Frontal cortex (tissue), 4 donors: ENCODE data around the gene MT1G. TPM values are rescaled to one million over a fixed set of nuclear protein-coding genes. Genes with fewer than 3 reads are reported as not detected.
"Not testable (repeated sequence)": the region's sequence is repeated elsewhere in the genome, so short reads cannot be mapped to it uniquely, and the experiment has no call there.

Experiments
- DNase-seq, 2 donors: peaks; one replicate each; pipeline ENCODE4 v3.0.0; 2012; ENCODE audit warnings: low spot score in 2 of 2
- FAIRE-seq: peaks from 2 replicates; lab custom pipeline; 2012; peaks lifted over from hg19 to GRCh38; lab: Jason Lieb, UNC
- total RNA-seq: library from RNA; depleted of rRNA; stranded (reverse); fragments of >200 nt; gene quantifications from one replicate; pipeline ENCODE4 v1.2.3, GENCODE V29; 2014
- donor health status: control.
- donor health status: control.
- donor health status: control.

The MT1G gene
- total RNA-seq, 1 donor from 2014 or later: not detected

GRCh38 chr16:56686758-56687157, 18.9 kb upstream of the MT1G start:
- FAIRE-seq (no peak), DNase-seq (no peak)

GRCh38 chr16:56684926-56685590, 17.2 kb upstream of the MT1G start:
- no peak for DNase-seq
- no peak for FAIRE-seq

- no peak for FAIRE-seq
- no peak for DNase-seq
These were observed 16.5 kb upstream of the MT1G start for GRCh38 chr16:56684256-56684925.

- no peak for FAIRE-seq
- DNase-seq: no peak
These were observed 15.7 kb upstream of the MT1G start for GRCh38 chr16:56683424-56684172.

- DNase-seq (no peak), FAIRE-seq (no peak)
These were observed 15.0 kb upstream of the MT1G start for GRCh38 chr16:56682703-56683397.

- FAIRE-seq: no peak
These were observed 14.3 kb upstream of the MT1G start, which contains the start of gene MT1X for GRCh38 chr16:56681939-56682702. TSS of gene MT1X (plus strand) at chr16:56682470. CDS start at chr16:56682541, 71 bp downstream.

GRCh38 chr16:56679818-56680217, 12.0 kb upstream of the MT1G start:
- no peak for DNase-seq
- no peak for FAIRE-seq

More at GRCh38 chr16:56681939-56682702, 14.3 kb upstream of the MT1G start, which contains the start of gene MT1X:
- peak; percentile 74 to 87 for DNase-seq

- FAIRE-seq (no peak), DNase-seq (no peak)
These were observed 11.3 kb upstream of the MT1G start for GRCh38 chr16:56679078-56679730.

- no peak for FAIRE-seq
These were observed 9.6 kb upstream of the MT1G start for GRCh38 chr16:56677474-56677873.

DNA sequence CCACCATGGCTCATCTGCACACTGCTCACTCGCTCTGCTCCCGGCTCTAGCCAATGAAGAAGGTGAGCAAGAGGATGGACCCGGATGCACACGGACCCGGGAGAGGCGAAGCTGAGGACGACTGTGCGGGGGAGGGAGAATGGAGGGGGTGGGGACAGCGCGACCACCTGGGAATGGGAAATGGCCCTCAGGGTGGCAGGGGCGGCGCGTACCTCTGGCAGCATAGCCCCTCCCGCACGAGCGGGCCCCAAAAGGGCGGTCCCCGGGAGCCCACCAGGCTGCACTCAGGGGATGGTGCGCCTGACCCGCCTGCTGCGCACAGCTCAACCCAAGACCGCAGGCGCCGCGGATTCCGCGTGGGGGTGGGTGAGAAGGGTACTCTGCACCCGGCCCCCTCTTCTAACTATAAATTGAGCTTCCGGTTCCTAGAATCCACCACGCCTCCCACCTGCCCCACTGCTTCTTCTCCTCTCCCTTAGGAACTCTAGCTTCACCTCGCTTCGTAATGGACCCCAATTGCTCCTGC, 7.9 kb upstream of the MT1G start:
- DNase-seq (no peak), FAIRE-seq (no peak)

More at GRCh38 chr16:56677474-56677873, 9.6 kb upstream of the MT1G start:
- no peak for DNase-seq

- DNase-seq, FAIRE-seq: not testable (repeated sequence)
These were observed 6.7 kb upstream of the MT1G start for GRCh38 chr16:56674570-56674969.

GRCh38 chr16:56673921-56674320, 6.1 kb upstream of the MT1G start:
- DNase-seq (no peak), FAIRE-seq (no peak)

GRCh38 chr16:56672761-56673536, 5.1 kb upstream of the MT1G start:
- FAIRE-seq (no peak), DNase-seq (no peak)

DNA sequence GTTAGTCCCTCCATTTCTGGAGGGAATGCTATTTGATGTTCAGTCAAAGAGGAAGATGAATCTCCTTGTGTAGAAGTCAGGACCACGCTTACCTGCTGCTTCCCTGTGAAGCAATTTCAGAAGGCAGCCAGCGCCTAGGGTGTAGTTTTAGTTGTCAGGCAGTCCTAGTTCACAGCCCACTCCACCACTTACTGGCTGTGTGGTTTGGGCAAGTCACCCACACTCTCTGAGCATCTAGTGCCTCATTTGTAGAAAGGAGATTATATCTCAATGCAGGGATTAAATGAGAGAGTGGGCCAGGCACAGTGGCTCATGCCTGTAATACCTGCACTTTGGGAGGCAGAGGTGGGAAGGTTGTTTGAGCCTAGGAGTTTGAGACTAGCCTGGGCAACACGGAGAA, 4.3 kb upstream of the MT1G start:
- not testable (repeated sequence) for FAIRE-seq, DNase-seq

DNA sequence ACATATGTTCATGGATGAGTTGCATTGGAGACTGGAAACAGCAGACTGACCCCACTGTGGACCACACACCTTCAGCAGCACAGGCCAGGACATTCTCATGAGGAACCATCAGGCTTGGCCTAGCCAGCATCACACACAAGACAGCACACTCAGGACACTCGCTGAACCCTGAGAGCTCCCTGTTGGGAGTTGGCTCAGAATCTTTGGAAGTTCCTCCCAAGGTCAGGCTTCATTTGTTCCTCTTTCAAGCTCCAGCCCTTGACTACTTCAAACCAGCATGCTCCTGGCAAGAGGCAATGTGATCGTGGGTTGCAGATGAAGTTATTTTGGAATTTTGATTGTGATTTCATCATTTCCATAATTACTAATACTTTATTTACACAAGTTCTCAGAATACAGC, 3.8 kb upstream of the MT1G start:
- DNase-seq, FAIRE-seq: not testable (repeated sequence)

DNA sequence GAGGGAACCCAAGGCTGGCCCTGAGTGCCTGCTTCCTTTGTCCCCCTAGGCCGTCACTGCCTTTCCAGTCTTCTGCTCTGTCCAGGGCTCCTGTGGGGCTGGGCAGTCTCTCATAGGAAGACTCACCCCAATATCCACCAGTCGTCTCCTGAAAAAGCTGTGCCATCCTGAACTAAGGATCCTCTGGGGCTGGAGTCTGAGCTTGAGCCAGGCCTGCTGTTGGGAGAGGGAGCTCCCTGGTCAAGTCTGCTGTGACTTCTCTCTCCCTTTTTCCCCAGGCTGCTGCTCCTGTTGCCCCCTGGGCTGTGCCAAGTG, 2.7 kb upstream of the MT1G start:
- no peak for FAIRE-seq
- DNase-seq: no peak

GRCh38 chr16:56669840-56670619, 2.2 kb upstream of the MT1G start:
- FAIRE-seq: no peak
- no peak for DNase-seq
